ENCODE data around the gene SLC44A5.

SLC44A5 gene

DNA sequence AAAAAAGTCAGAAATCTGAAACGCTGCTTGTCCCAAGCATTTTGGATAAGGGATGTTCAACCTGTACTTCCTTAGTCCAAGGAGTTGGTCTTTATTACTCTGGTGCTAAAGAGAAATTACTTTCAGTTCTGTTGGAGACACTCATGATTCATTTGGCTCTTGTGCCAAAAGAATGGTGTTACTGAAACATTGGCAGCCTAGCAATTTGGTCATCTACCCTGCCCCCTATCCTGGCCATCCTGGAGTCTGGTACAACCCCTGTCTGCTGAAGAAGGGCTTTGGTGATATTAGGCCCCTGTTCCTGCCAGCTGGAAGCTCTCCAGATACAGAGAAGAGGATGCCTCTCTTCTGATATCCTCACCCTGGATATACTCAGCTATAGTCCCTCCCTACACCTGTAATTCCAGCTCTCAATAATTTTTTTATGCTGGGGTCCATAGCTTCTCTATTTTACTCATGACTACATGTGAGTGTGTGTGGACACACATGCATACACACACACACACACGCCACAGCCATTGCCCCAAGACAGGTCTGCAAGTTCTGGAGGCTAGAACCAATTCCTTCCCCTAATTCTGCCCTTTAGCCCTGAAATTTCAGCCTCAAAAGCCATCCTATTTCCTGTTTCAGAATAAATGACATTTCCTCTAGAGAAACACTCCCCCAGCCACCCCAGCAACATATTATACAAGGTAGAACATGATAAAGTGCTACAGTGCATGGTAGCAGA, 436.7 kb downstream of the SLC44A5 start:
- H3K4me3 ChIP-seq (ENCODE audit: low read depth, low read length): no peak overlapping the region
- in situ Hi-C loops (cut with HindIII; ENCODE audit: low sequenced_read_pairs): no loop called here
- DNase-seq (ENCODE audit: low read depth, low spot score): no peak
- no peak for TF ChIP-seq CTCF (IDR thresholded peaks at IDR 0.05; ENCODE audit: low read depth, low read length)

- TF ChIP-seq CTCF (IDR thresholded peaks at IDR 0.05; ENCODE audit: low read depth, low read length): no peak
- in situ Hi-C loops (cut with HindIII; ENCODE audit: low sequenced_read_pairs): no loop called here
- no peak overlapping the region for H3K4me3 ChIP-seq (ENCODE audit: low read depth, low read length)
- no peak for DNase-seq (ENCODE audit: low read depth, low spot score)
Observed at GRCh38 chr1:75172556-75172955, 438.4 kb downstream of the SLC44A5 start.

DNA sequence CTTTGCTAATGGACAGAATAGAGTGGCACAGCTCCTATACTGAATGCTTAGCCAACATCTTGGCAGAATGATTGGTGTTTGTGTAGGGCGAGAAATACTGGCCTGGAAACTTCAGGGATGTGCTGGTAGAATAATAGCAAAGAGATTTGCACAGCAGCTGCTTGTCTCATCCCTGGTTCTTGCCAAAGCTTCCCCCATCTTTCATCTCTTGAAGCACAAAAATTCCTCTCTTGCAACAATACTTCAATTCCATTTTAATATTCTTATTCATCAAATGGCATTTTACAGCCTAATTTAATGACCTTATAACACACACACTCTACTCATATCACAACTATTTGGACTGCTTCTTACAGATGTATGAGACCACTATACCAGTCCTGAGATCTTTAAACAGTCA, 439.0 kb downstream of the SLC44A5 start:
- H3K4me3 ChIP-seq (ENCODE audit: low read depth, low read length): no peak overlapping the region
- no peak for TF ChIP-seq CTCF (IDR thresholded peaks at IDR 0.05; ENCODE audit: low read depth, low read length)
- DNase-seq (ENCODE audit: low read depth, low spot score): no peak
- in situ Hi-C loops (cut with HindIII; ENCODE audit: low sequenced_read_pairs): no loop called here

DNA sequence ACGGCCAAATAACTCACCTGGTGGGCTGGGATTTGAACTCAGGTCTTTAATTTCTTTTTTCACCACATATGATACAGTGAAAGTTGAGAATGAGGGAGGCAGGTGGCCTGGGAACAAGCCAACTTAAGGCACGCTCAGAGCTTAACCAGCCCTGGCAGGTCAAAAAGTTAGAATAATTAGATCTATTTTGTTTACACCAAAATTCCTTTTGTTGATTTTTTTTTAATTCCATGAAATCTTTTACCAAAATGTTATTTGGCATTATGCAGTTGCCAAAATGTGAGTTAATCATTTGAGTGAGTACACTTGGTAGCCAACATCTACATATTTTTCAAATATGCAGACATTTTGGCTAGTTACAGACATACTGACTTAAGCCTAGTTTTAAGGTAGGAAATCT, 439.9 kb downstream of the SLC44A5 start:
- TF ChIP-seq CTCF (IDR thresholded peaks at IDR 0.05; ENCODE audit: low read depth, low read length): no peak
- in situ Hi-C loops (cut with HindIII; ENCODE audit: low sequenced_read_pairs): no loop called here
- H3K4me3 ChIP-seq (ENCODE audit: low read depth, low read length): no peak overlapping the region
- DNase-seq (ENCODE audit: low read depth, low spot score): no peak

GRCh38 chr1:75170011-75170410, 440.9 kb downstream of the SLC44A5 start:
- no peak for TF ChIP-seq CTCF (IDR thresholded peaks at IDR 0.05; ENCODE audit: low read depth, low read length)
- DNase-seq (ENCODE audit: low read depth, low spot score): no peak
- in situ Hi-C loops (cut with HindIII; ENCODE audit: low sequenced_read_pairs): no loop called here
- no peak overlapping the region for H3K4me3 ChIP-seq (ENCODE audit: low read depth, low read length)

DNA sequence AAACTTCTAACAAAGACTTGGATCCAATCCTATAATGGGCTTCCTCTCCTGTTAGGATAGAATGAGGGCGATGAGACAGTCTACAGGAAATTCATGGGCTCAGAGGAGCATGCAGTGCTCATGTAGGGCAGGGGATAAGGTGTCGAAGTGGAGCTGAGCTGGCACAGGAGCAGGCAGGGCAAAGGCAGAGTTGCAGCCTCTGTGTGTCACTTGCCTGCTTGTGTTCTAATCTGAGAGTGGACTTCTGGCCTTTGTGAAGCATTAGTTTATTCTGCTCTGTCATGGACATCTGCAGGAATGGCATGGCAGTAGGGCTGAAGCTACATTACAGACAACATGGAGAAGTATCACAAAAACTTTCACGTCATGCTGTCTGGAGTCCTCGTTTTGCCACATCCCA, 444.1 kb downstream of the SLC44A5 start:
- no peak for DNase-seq (ENCODE audit: low read depth, low spot score)
- H3K4me3 ChIP-seq (ENCODE audit: low read depth, low read length): no peak overlapping the region
- in situ Hi-C loops (cut with HindIII; ENCODE audit: low sequenced_read_pairs): no loop called here
- no peak for TF ChIP-seq CTCF (IDR thresholded peaks at IDR 0.05; ENCODE audit: low read depth, low read length)

All from astrocyte of the spinal cord (primary cell).